ENCODE measurements around the gene C15orf39. TPM values are rescaled to one million over a fixed set of nuclear protein-coding genes. Genes with fewer than 3 reads are reported as not detected.
"Not testable (repeated sequence)": the region's sequence is repeated elsewhere in the genome, so short reads cannot be mapped to it uniquely, and the experiment has no call there.

Gene C15orf39
- total RNA-seq, 3 donors from 2014 or later (not counting 1 experiment from before 2014, with no cell fraction given), result 63.5 to 89.2 (median 70.1) TPM

- DNase-seq (no peak), ATAC-seq (no peak)
- H3K4me3 Mint-ChIP-seq, result no peak overlapping the region
- H3K27me3 Mint-ChIP-seq (ENCODE audit: low read depth in 2 of 2), result no peaks in the 10 kb centered on the region
- H3K27ac Mint-ChIP-seq, result peak overlapping the region in 1 of 2 donors; percentile 34
- peaks cover 15 to 31% of the 10 kb centered on the region in 2 donors for H3K4me1 Mint-ChIP-seq
- Histone ChIP-seq H3K27me3 (ENCODE audit: control insufficient read depth, insufficient read depth, low read length) (no peaks in the 10 kb centered on the region), H3K36me3 (ENCODE audit: control insufficient read depth, insufficient read depth, low read length) (peaks cover 21% of the 10 kb centered on the region), H3K4me3 (ENCODE audit: low read length) (no peak overlapping the region), H3K27ac (ENCODE audit: low read length) (no peak overlapping the region), H3K9me3 (ENCODE audit: control insufficient read depth, insufficient read depth, low read length) (no peaks in the 10 kb centered on the region), H3K4me1 (ENCODE audit: control insufficient read depth, insufficient read depth, low read length) (peaks cover 15% of the 10 kb centered on the region)
- intact Hi-C loops (cut with micrococcal nuclease), result no loop called here
- H3K36me3 Mint-ChIP-seq, result no peaks in the 10 kb centered on the region
- no peaks in the 10 kb centered on the region for H3K9me3 Mint-ChIP-seq
- 94% methylated on average over 5 of the region's 6 CpGs for WGBS (ENCODE audit: insufficient coverage)
- TF ChIP-seq CTCF (IDR thresholded peaks at IDR 0.05), result no peak
These were observed 15.3 kb downstream of the C15orf39 start for GRCh38 chr15:75217012-75217411.

GRCh38 chr15:75217574-75217973 lies 15.9 kb downstream of the C15orf39 start:
- ATAC-seq; H3K9me3 Mint-ChIP-seq; DNase-seq; H3K27ac Mint-ChIP-seq; H3K4me3 ChIP-seq (ENCODE audit: low read length); H3K9me3 ChIP-seq (ENCODE audit: control insufficient read depth, insufficient read depth, low read length); H3K27me3 ChIP-seq (ENCODE audit: control insufficient read depth, insufficient read depth, low read length); intact Hi-C loops (cut with micrococcal nuclease); H3K27me3 Mint-ChIP-seq (ENCODE audit: low read depth in 2 of 2); H3K36me3 Mint-ChIP-seq; H3K27ac ChIP-seq (ENCODE audit: low read length); H3K4me3 Mint-ChIP-seq: not testable (repeated sequence)
- WGBS (ENCODE audit: insufficient coverage), result 98% methylated on average over 2 of the region's 3 CpGs
- H3K36me3 ChIP-seq (ENCODE audit: control insufficient read depth, insufficient read depth, low read length), result peaks cover 15% of the 10 kb centered on the region
- peaks cover 15% of the 10 kb centered on the region for H3K4me1 ChIP-seq (ENCODE audit: control insufficient read depth, insufficient read depth, low read length)
- H3K4me1 Mint-ChIP-seq, result peaks cover 10 to 25% of the 10 kb centered on the region in 2 donors

- H3K27me3 Mint-ChIP-seq (ENCODE audit: low read depth in 2 of 2); H3K36me3 Mint-ChIP-seq; ATAC-seq; H3K9me3 Mint-ChIP-seq; intact Hi-C loops (cut with micrococcal nuclease); H3K27me3 ChIP-seq (ENCODE audit: control insufficient read depth, insufficient read depth, low read length); H3K4me3 Mint-ChIP-seq; DNase-seq; H3K4me3 ChIP-seq (ENCODE audit: low read length); H3K27ac ChIP-seq (ENCODE audit: low read length); H3K36me3 ChIP-seq (ENCODE audit: control insufficient read depth, insufficient read depth, low read length); H3K9me3 ChIP-seq (ENCODE audit: control insufficient read depth, insufficient read depth, low read length): not testable (repeated sequence)
- H3K4me1 ChIP-seq (ENCODE audit: control insufficient read depth, insufficient read depth, low read length), result peaks cover 15% of the 10 kb centered on the region
- H3K27ac Mint-ChIP-seq, result peak overlapping the region in 1 of 2 donors; percentile 27
- 90% methylated on average over 2 of the region's 4 CpGs for WGBS (ENCODE audit: insufficient coverage)
- peaks cover 0 to 17% of the 10 kb centered on the region in 2 donors for H3K4me1 Mint-ChIP-seq
These were observed 17.8 kb downstream of the C15orf39 start for GRCh38 chr15:75219507-75219929.

- Mint-ChIP-seq H3K36me3 (no peaks in the 10 kb centered on the region), H3K9me3 (no peaks in the 10 kb centered on the region), H3K4me1 (no peaks in the 10 kb centered on the region), H3K4me3 (no peak overlapping the region), H3K27ac (no peak overlapping the region), H3K27me3 (ENCODE audit: low read depth in 2 of 2) (no peaks in the 10 kb centered on the region)
- Histone ChIP-seq H3K9me3 (ENCODE audit: control insufficient read depth, insufficient read depth, low read length) (no peaks in the 10 kb centered on the region), H3K27ac (ENCODE audit: low read length) (no peak overlapping the region), H3K4me1 (ENCODE audit: control insufficient read depth, insufficient read depth, low read length) (peaks cover 6% of the 10 kb centered on the region), H3K36me3 (ENCODE audit: control insufficient read depth, insufficient read depth, low read length) (no peaks in the 10 kb centered on the region), H3K4me3 (ENCODE audit: low read length) (no peak overlapping the region), H3K27me3 (ENCODE audit: control insufficient read depth, insufficient read depth, low read length) (no peaks in the 10 kb centered on the region)
- no peak for ATAC-seq
- TF ChIP-seq CTCF (IDR thresholded peaks at IDR 0.05), result no peak
- no peak for DNase-seq
- WGBS (ENCODE audit: insufficient coverage), result 96% methylated on average over 5 of the region's 6 CpGs
- intact Hi-C loops (cut with micrococcal nuclease), result no loop called here
These were observed 22.0 kb downstream of the C15orf39 start for GRCh38 chr15:75223688-75224087.
